SH-SY5Y (cell line): Measurements from ENCODE around the gene MAPT.

ENCODE experiments used
- GATA2 ChIP-seq: IDR thresholded peaks from 2 replicates; pipeline ENCODE4 v1.6.1; 2011; ENCODE audit warnings: mild to moderate bottlenecking, low read depth, low read length
- GATA3 ChIP-seq: IDR thresholded peaks from 2 replicates; pipeline ENCODE4 v1.6.1; 2011; ENCODE audit warnings: low read depth, mild to moderate bottlenecking, low read length, moderate library complexity

Gene MAPT

DNA sequence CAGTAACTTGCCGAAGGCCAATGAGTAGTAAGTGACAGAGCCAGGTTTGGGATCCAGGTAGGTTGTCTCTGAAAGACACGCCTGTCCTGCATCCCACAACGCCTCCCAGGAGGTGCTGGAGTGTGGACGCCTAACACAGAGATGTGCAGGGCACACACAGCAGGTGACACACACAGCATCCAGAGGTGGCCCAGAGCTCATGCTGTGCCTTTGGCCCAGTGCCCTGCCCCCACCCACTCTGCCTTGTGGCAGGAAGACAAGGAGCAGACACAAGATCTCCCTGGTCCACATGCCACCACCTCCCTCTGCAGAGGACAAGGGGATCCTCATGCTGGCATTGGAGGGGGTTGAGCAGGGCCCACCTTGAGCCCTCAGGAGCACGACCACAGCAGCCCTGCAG lies 90.0 kb downstream of the MAPT start:
- TF ChIP-seq GATA2 (no peak), GATA3 (no peak)

DNA sequence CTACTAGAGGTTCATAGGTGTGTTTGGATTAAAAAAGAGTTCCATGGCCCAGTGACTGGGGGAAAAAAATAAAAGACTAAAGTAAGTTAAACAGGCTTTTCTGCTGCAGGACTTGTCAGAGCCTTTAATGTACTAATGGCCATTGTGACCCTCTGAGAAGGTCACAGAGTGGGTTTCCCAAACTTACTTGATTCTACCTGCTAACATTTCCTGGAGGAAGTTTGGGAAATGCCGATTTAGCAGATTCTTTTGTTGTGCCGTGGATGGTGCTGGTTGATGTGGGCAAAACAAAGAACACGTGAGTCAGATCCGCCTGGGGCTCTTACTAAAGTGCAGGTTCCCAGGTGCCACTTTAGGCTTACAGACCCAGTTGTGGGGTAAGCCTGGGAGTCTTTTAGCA lies 91.1 kb downstream of the MAPT start:
- TF ChIP-seq GATA3 = no peak
- TF ChIP-seq GATA2 = no peak

DNA sequence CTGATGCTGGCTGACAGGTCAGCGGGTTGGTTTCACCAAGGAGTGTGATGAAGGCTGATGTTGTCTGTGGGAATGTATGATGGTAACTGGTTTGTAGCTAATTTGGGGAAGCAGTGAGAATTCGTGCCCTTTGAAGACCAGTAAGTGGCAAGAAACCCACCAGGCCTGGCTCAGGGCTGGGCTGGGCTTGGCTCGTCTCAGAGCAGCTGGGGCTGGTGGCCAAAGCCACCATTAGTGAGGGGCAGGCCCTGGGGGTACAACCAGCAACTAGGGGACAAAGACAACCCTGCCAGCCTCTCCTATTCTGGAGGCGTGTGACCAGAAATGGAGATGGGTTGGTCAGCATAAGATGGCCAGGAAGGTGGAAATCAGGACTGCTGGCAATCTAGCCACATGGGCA lies 91.7 kb downstream of the MAPT start:
- TF ChIP-seq GATA3 (no peak), GATA2 (no peak)

DNA sequence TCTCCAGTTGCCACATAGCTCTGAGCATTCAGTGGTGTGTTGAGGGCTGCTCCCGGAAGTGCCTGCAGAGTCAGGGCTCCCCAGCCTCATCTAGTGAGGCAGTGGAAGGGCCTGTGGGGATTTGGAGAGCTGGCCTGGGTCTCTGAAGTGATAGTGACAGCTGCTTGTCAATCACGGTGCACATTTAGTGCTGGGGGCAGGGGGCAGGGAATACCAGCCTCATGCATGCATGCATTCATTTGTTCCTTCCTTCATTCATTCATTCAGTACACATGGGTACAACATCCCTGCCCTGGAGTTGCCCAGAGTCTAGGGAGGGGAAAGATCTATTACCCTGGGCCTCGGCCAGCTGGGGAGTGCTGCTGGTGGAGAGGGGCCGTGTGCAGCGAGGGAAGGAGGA lies 93.4 kb downstream of the MAPT start:
- TF ChIP-seq GATA2 (no peak), GATA3 (no peak)

DNA sequence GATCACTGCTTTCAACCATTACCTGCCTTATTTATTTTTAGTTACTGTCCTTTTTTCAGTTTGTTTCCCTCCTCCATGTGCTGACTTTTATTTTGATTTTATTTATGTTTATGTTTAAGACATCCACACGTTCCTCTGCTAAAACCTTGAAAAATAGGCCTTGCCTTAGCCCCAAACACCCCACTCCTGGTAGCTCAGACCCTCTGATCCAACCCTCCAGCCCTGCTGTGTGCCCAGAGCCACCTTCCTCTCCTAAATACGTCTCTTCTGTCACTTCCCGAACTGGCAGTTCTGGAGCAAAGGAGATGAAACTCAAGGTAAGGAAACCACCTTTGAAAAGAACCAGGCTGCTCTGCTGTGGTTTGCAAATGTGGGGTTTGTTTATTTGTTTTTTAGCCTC lies 95.4 kb downstream of the MAPT start:
- TF ChIP-seq GATA3 (no peak), GATA2 (no peak)

DNA sequence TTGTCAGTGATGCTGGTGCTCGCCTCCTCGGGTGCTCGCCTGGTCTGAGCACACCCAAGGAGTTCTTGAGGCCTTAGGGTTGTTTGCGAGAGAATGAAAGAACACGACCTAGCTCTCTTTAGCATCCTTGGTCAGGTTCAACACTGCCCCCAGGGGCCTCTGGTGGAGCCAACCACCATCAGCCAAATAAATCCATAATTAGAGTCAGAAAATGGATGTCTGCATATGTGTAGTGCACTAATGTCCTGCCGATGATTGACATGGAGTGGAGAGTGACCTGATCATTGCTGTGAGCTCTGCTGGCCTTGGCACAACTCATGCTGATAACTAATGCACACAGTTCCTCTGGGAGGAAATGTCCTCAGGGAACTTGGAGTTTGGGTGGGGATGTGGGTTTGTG lies 96.5 kb downstream of the MAPT start:
- TF ChIP-seq GATA2 = no peak
- no peak for TF ChIP-seq GATA3

DNA sequence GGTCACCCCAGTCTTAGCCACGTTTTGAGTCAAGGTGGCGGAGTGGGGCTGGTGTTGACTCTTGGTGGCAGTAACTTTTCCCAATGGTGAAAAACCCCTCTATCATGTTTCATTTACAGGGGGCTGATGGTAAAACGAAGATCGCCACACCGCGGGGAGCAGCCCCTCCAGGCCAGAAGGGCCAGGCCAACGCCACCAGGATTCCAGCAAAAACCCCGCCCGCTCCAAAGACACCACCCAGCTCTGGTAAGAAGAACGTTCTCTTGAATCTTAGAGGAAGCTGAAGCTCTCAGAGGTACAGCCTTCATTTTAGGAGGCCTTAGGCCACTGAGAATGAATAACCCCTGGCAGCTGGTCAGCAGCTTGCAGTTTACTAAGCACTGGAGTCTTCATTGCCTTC lies 97.0 kb downstream of the MAPT start:
- no peak for TF ChIP-seq GATA2
- TF ChIP-seq GATA3 = no peak

DNA sequence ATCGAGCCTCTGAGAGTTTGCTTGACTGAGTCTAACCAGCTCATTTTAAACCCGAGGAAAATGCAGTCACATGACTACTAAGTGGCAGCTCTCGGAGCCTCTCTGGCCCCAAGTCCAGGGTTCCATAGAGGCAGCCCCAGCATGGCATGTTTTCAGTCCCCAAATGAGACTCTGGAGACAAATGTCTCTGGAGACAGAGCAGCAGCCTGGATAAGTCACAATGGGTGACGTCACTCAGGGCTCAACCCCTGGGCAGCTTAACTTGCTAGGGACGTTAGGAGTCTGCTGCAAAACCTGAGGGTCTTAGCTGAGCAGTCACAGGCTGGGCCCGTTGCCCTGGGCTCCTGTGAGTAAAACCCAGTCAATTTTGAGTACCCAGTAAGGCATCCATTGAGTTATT lies 97.8 kb downstream of the MAPT start:
- TF ChIP-seq GATA2 = no peak

DNA sequence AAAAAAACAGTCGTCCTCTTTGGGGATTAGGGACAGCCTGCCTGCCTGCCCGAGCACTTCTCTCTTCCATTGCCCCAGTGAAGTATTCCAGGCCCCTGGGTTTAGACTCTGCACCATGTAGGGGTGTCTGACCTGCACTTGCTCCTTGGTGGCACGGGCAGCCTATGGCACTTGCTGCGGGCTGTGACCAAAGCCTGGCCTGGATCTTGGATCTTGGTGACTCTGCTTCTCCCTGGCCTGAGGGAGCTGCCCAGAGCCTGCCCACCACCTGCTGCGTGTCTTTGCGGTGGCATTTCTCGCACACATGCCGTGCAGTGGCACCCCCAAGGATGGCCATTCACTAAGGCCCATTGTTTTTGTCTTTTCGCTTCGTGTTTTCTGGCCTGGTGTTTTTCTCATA lies 98.5 kb downstream of the MAPT start:
- no peak for TF ChIP-seq GATA3
- no peak for TF ChIP-seq GATA2

DNA sequence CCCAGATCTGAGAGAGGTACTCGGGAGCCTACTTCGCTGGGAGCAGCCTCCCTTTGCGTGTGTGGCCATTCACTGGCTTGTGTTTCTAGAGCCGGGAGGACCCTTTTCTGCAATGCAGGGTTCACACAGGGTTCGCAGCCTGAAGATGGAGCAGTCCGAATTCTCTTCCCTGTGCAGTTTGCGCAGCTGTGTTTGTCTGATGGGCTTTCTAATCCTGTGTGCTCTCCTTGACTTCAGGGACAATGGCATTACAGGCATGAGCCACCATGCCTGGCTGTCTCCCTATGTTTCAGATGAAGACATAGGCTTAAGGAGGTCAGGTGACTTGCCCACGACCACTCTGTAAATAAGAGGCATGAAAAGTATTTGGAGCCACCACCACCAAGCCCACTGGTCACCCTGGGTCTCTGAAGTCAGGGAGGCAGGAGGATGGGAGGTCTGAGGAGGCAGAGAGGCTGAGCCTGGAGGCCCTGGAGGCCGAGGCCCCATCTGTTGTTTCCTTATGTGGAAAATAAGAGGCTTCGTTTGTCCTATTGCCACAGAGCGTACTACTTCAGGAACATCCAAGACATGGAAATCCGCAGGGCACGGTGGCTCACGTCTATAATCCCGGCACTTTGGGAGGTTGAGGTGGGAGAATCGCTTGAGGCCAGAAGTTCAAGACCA lies 99.7 kb downstream of the MAPT start:
- TF ChIP-seq GATA2 = no peak

DNA sequence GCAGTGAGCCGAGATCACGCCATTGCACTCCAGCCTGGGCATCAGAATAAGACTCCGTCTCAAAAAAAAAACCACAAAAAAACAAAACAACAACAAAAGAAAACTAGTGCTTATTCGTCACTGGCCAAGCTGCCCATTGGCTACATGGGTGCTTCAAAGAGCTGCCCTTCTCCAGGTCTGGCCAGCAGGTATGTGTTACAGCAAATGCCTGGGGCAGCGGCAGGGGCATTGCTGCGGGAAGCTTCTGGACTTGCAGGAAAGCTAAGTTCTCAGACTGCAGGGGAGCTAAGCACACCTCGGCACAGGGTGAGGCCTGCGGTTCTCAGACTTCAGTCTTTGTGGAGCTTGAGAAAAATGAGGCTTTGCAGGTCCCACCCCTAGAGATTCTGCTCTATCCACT lies 100.6 kb downstream of the MAPT start:
- no peak for TF ChIP-seq GATA3
- no peak for TF ChIP-seq GATA2

DNA sequence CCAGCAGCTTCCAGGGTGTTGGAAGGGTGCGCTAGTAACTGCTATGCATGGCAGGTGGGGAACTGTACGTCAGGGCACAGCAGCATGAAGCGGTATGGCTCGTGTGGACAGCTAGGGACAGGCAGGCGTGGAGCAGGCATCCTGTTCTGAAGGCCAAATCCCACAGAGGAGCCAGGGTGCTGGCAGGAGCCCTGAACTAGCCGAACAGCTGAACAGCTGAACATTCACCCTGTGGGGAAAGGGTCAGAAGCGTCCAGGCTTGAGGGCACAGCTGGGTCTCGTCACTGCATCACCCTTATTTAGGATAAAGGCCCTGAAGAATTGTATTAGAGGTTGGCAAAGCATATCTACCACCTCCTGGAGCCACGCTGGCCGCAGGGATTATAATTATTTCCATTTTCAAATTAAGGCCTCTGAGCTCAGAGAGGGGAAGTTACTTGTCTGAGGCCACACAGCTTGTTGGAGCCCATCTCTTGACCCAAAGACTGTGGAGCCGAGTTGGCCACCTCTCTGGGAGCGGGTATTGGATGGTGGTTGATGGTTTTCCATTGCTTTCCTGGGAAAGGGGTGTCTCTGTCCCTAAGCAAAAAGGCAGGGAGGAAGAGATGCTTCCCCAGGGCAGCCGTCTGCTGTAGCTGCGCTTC lies 101.4 kb downstream of the MAPT start:
- TF ChIP-seq GATA2 (no peak), GATA3 (no peak)

DNA sequence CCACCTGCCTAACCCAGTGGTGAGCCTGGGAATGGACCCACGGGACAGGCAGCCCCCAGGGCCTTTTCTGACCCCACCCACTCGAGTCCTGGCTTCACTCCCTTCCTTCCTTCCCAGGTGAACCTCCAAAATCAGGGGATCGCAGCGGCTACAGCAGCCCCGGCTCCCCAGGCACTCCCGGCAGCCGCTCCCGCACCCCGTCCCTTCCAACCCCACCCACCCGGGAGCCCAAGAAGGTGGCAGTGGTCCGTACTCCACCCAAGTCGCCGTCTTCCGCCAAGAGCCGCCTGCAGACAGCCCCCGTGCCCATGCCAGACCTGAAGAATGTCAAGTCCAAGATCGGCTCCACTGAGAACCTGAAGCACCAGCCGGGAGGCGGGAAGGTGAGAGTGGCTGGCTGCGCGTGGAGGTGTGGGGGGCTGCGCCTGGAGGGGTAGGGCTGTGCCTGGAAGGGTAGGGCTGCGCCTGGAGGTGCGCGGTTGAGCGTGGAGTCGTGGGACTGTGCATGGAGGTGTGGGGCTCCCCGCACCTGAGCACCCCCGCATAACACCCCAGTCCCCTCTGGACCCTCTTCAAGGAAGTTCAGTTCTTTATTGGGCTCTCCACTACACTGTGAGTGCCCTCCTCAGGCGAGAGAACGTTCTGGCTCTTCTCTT lies 102.1 kb downstream of the MAPT start:
- TF ChIP-seq GATA2 = no peak
- no peak for TF ChIP-seq GATA3

DNA sequence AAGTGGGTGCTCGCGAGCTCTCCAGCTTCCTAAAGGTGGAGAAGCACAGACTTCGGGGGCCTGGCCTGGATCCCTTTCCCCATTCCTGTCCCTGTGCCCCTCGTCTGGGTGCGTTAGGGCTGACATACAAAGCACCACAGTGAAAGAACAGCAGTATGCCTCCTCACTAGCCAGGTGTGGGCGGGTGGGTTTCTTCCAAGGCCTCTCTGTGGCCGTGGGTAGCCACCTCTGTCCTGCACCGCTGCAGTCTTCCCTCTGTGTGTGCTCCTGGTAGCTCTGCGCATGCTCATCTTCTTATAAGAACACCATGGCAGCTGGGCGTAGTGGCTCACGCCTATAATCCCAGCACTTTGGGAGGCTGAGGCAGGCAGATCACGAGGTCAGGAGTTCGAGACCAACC lies 102.8 kb downstream of the MAPT start:
- TF ChIP-seq GATA2 = no peak
- no peak for TF ChIP-seq GATA3

DNA sequence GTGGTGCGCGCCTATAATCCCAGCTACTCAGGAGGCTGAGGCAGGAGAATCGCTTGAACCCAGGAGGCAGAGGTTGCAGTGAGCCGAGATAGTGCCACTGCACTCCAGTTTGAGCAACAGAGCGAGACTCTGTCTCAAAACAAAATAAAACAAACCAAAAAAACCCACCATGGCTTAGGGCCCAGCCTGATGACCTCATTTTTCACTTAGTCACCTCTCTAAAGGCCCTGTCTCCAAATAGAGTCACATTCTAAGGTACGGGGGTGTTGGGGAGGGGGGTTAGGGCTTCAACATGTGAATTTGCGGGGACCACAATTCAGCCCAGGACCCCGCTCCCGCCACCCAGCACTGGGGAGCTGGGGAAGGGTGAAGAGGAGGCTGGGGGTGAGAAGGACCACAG lies 103.3 kb downstream of the MAPT start:
- TF ChIP-seq GATA2 = no peak
- no peak for TF ChIP-seq GATA3
